Uterus (tissue), 4 donors: Measurements from ENCODE around the gene SYN1. TPM values are rescaled to one million over a fixed set of nuclear protein-coding genes. Genes with fewer than 3 reads are reported as not detected.

ENCODE experiments used
- DNase-seq, 2 donors: peaks; one replicate each; pipeline ENCODE4 v3.0.0-alpha.2; 2019 to 2020
- H3K27ac ChIP-seq, 2 donors: fragments of 200-600 bp; sonication (generic); 1 replicate in 1 of 2; 2 replicates in 1 of 2; pipeline ENCODE4 v1.5.1; 2016 to 2018
- H3K27me3 ChIP-seq, 2 donors: fragments of 200-600 bp; sonication (generic); one replicate each; pipeline ENCODE4 v1.5.1; 2018 to 2019; ENCODE audit warnings: control low read depth in 1 of 2
- H3K36me3 ChIP-seq, 2 donors: fragments of 200-600 bp; sonication (generic); one replicate each; pipeline ENCODE4 v1.5.1; 2019; ENCODE audit warnings: control low read depth in 1 of 2
- H3K4me1 ChIP-seq, 2 donors: fragments of 200-600 bp; sonication (generic); one replicate each; pipeline ENCODE4 v1.5.1; 2018 to 2019; ENCODE audit warnings: control low read depth in 1 of 2
- H3K4me3 ChIP-seq, 2 donors: fragments of 200-600 bp; sonication (generic); 1 replicate in 1 of 2; 2 replicates in 1 of 2; pipeline ENCODE4 v1.5.1; 2018 to 2019; ENCODE audit warnings: mild to moderate bottlenecking in 1 of 2
- H3K9me3 ChIP-seq, 2 donors: fragments of 200-600 bp; sonication (generic); one replicate each; pipeline ENCODE4 v1.5.1; 2019; ENCODE audit warnings: control low read depth in 1 of 2
- CTCF ChIP-seq, 4 experiments: fragments of 200-600 bp in 2 of 4; fragments of 450-650 bp in 2 of 4; sonication (generic) in 2 of 4; IDR thresholded peaks; one replicate each; pipeline ENCODE4 v1.5.1; 2016 to 2019; ENCODE audit warnings: antibody characterized with exemption in 4 of 4, mild to moderate bottlenecking in 2 of 4, moderate library complexity in 1 of 4
- POLR2A ChIP-seq, 2 donors: fragments of 450-650 bp; IDR thresholded peaks; one replicate each; pipeline ENCODE4 v1.6.1; 2016; ENCODE audit warnings: antibody characterized with exemption in 2 of 2, mild to moderate bottlenecking in 1 of 2, moderate library complexity in 1 of 2
- intact Hi-C: fragments of 100-400 bp; cut with DNase I; formaldehyde crosslinking; loops from one replicate; pipeline ENCODE4 v1.15.1; 2023; ENCODE audit warnings: low total_unique reads
- total RNA-seq, 4 donors: library from RNA; depleted of rRNA in 3 of 4; stranded (reverse); fragments of >200 nt in 3 of 4; gene quantifications; one replicate each; pipeline versions ENCODE4 v1.1.0 to v1.2.4, GENCODE V29; 2014 to 2023
- donor health status: DM: yes; HTN: yes; CAD: no.

The SYN1 gene
- total RNA-seq, 4 donors from 2014 or later = 1.2 to 1.5 TPM; not detected in 2

GRCh38 chrX:47645530-47645929, 25.9 kb upstream of the SYN1 start:
- no peaks in the 10 kb centered on the region for H3K27me3 ChIP-seq
- TF ChIP-seq CTCF (IDR thresholded peaks at IDR 0.05) (no peak), POLR2A (IDR thresholded peaks at IDR 0.05) (no peak)
- no peaks in the 10 kb centered on the region for H3K4me1 ChIP-seq
- intact Hi-C loops = no loop called here
- no peaks in the 10 kb centered on the region for H3K9me3 ChIP-seq
- no peaks in the 10 kb centered on the region for H3K36me3 ChIP-seq
- H3K27ac ChIP-seq = no peak overlapping the region
- H3K4me3 ChIP-seq = no peak overlapping the region
- DNase-seq = no peak

GRCh38 chrX:47644557-47645091, 25.0 kb upstream of the SYN1 start:
- no peaks in the 10 kb centered on the region for H3K36me3 ChIP-seq
- peak in 2 of 4 experiments; percentile 9 to 18 for TF ChIP-seq CTCF (IDR thresholded peaks at IDR 0.05)
- no peak for TF ChIP-seq POLR2A (IDR thresholded peaks at IDR 0.05)
- no peak for DNase-seq
- H3K9me3 ChIP-seq = no peaks in the 10 kb centered on the region
- H3K4me1 ChIP-seq = no peaks in the 10 kb centered on the region
- no peak overlapping the region for H3K27ac ChIP-seq
- H3K4me3 ChIP-seq = no peak overlapping the region
- intact Hi-C loops = no loop called here
- no peaks in the 10 kb centered on the region for H3K27me3 ChIP-seq

- no peaks in the 10 kb centered on the region for H3K9me3 ChIP-seq
- no peaks in the 10 kb centered on the region for H3K4me1 ChIP-seq
- no peak overlapping the region for H3K4me3 ChIP-seq
- TF ChIP-seq POLR2A (IDR thresholded peaks at IDR 0.05) (no peak), CTCF (IDR thresholded peaks at IDR 0.05) (peak in 1 of 4 experiments; percentile 30)
- H3K36me3 ChIP-seq = no peaks in the 10 kb centered on the region
- intact Hi-C loops = no loop called here
- H3K27ac ChIP-seq = no peak overlapping the region
- no peak for DNase-seq
- H3K27me3 ChIP-seq = no peaks in the 10 kb centered on the region
Measured at GRCh38 chrX:47643926-47644325, 24.3 kb upstream of the SYN1 start.

GRCh38 chrX:47638816-47639215, 19.2 kb upstream of the SYN1 start:
- intact Hi-C loops = no loop called here
- no peak for DNase-seq
- H3K9me3 ChIP-seq = no peaks in the 10 kb centered on the region
- no peak overlapping the region for H3K4me3 ChIP-seq
- H3K4me1 ChIP-seq = no peaks in the 10 kb centered on the region
- H3K36me3 ChIP-seq = no peaks in the 10 kb centered on the region
- no peaks in the 10 kb centered on the region for H3K27me3 ChIP-seq
- no peak for TF ChIP-seq CTCF (IDR thresholded peaks at IDR 0.05)
- no peak for TF ChIP-seq POLR2A (IDR thresholded peaks at IDR 0.05)
- no peak overlapping the region for H3K27ac ChIP-seq

GRCh38 chrX:47637546-47638195, 18.0 kb upstream of the SYN1 start:
- no peak for DNase-seq
- Histone ChIP-seq H3K27me3 (no peaks in the 10 kb centered on the region), H3K4me1 (no peaks in the 10 kb centered on the region), H3K9me3 (no peaks in the 10 kb centered on the region), H3K4me3 (no peak overlapping the region), H3K27ac (no peak overlapping the region), H3K36me3 (no peaks in the 10 kb centered on the region)
- TF ChIP-seq CTCF (IDR thresholded peaks at IDR 0.05) (no peak), POLR2A (IDR thresholded peaks at IDR 0.05) (no peak)
- intact Hi-C loops = no loop called here
